ENCODE measurements around the gene MRPS25. TPM values are rescaled to one million over a fixed set of nuclear protein-coding genes. Genes with fewer than 3 reads are reported as not detected.

MRPS25 gene
- total RNA-seq, 2 experiments from 2014 or later, result 59.9 to 60.2 TPM

GRCh38 chr3:15017191-15017590, 47.9 kb downstream of the MRPS25 start:
- Histone ChIP-seq H3K9me3 (ENCODE audit: control insufficient read depth in 1 of 2, insufficient read depth in 1 of 2, low read length in 2 of 2) (no peaks in the 10 kb centered on the region), H3K4me1 (ENCODE audit: insufficient read depth, low read length) (no peaks in the 10 kb centered on the region), H3K27me3 (ENCODE audit: control insufficient read depth in 1 of 2, insufficient read depth in 2 of 2, low read length in 2 of 2) (no peaks in the 10 kb centered on the region), H3K27ac (ENCODE audit: low read depth in 1 of 2, low read length in 2 of 2) (no peak overlapping the region), H3K4me3 (ENCODE audit: low read length) (no peak overlapping the region), H3K36me3 (ENCODE audit: insufficient read depth, low read length) (peaks cover 87% of the 10 kb centered on the region)
- DNase-seq (no peak), ATAC-seq (ENCODE audit: poor library complexity) (no peak)
- H3K27ac Mint-ChIP-seq, result no peak overlapping the region
- no peaks in the 10 kb centered on the region for H3K4me1 Mint-ChIP-seq (ENCODE audit: low read depth)
- peaks cover 95% of the 10 kb centered on the region for H3K36me3 Mint-ChIP-seq (ENCODE audit: low read depth)
- POLR2A ChIA-PET, result no interaction called here
- TF ChIP-seq CTCF (IDR thresholded peaks at IDR 0.05), result no peak
- no peaks in the 10 kb centered on the region for H3K27me3 Mint-ChIP-seq
- CTCF ChIA-PET, result no interaction called here
- H3K4me3 Mint-ChIP-seq, result no peak overlapping the region
- intact Hi-C loops (cut with DNase I, micrococcal nuclease), result no loop called here
- H3K9me3 Mint-ChIP-seq, result no peaks in the 10 kb centered on the region

GRCh38 chr3:15015456-15015855, 49.7 kb downstream of the MRPS25 start:
- Histone ChIP-seq H3K36me3 (ENCODE audit: insufficient read depth, low read length) (peaks cover 76% of the 10 kb centered on the region), H3K4me1 (ENCODE audit: insufficient read depth, low read length) (no peaks in the 10 kb centered on the region), H3K27me3 (ENCODE audit: control insufficient read depth in 1 of 2, insufficient read depth in 2 of 2, low read length in 2 of 2) (no peaks in the 10 kb centered on the region), H3K27ac (ENCODE audit: low read depth in 1 of 2, low read length in 2 of 2) (no peak overlapping the region), H3K4me3 (ENCODE audit: low read length) (no peak overlapping the region), H3K9me3 (ENCODE audit: control insufficient read depth in 1 of 2, insufficient read depth in 1 of 2, low read length in 2 of 2) (no peaks in the 10 kb centered on the region)
- intact Hi-C loops (cut with DNase I, micrococcal nuclease), result no loop called here
- no peak for DNase-seq
- no peaks in the 10 kb centered on the region for H3K27me3 Mint-ChIP-seq
- peak overlapping the region; percentile 22 for H3K27ac Mint-ChIP-seq
- CTCF ChIA-PET, result no interaction called here
- no peak overlapping the region for H3K4me3 Mint-ChIP-seq
- no peaks in the 10 kb centered on the region for H3K9me3 Mint-ChIP-seq
- no peak for TF ChIP-seq CTCF (IDR thresholded peaks at IDR 0.05)
- POLR2A ChIA-PET, result no interaction called here
- H3K4me1 Mint-ChIP-seq (ENCODE audit: low read depth), result no peaks in the 10 kb centered on the region
- no peak for ATAC-seq (ENCODE audit: poor library complexity)
- H3K36me3 Mint-ChIP-seq (ENCODE audit: low read depth), result peaks cover 96% of the 10 kb centered on the region

DNA sequence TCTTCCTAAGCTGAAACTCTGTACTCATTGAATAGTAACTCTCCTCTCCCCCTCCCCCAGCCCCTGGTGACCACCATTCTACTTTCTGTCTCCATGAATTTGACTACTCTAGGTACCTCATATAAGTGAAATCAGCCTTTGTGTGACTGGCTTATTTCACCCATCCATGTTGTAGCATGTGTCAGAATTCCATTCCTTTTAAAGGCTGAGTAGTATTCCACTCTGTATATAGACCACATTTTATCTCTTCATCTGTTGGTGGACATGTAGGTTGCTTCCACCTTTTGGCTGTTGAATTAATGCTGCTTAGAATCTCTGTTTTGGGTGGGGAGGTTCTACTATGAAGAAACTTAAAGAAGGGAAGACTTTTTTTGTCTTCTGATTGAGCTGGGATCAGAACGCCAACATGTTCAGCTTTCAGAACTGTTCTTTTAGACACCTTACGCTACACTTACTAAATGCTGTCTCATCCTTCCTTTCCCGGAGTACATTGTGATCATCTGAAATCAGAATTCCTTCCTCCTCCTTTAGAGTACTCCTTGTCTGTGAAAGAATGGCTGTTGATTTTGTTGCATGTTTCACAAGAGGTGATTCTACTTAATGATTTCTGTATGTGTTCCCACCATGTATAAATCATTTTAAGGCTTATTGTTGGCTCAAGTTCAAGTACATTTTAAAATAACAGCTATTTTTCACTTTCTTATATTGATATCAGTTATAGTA, 50.3 kb downstream of the MRPS25 start:
- Mint-ChIP-seq H3K9me3 (no peaks in the 10 kb centered on the region), H3K4me3 (no peak overlapping the region), H3K27me3 (no peaks in the 10 kb centered on the region), H3K36me3 (ENCODE audit: low read depth) (peaks cover 99% of the 10 kb centered on the region), H3K4me1 (ENCODE audit: low read depth) (no peaks in the 10 kb centered on the region), H3K27ac (peak overlapping the region; percentile 22)
- Histone ChIP-seq H3K4me1 (ENCODE audit: insufficient read depth, low read length) (no peaks in the 10 kb centered on the region), H3K36me3 (ENCODE audit: insufficient read depth, low read length) (peaks cover 74% of the 10 kb centered on the region), H3K9me3 (ENCODE audit: control insufficient read depth in 1 of 2, insufficient read depth in 1 of 2, low read length in 2 of 2) (no peaks in the 10 kb centered on the region), H3K4me3 (ENCODE audit: low read length) (no peak overlapping the region), H3K27ac (ENCODE audit: low read depth in 1 of 2, low read length in 2 of 2) (no peak overlapping the region), H3K27me3 (ENCODE audit: control insufficient read depth in 1 of 2, insufficient read depth in 2 of 2, low read length in 2 of 2) (no peaks in the 10 kb centered on the region)
- no peak for DNase-seq
- POLR2A ChIA-PET, result no interaction called here
- intact Hi-C loops (cut with DNase I, micrococcal nuclease), result no loop called here
- no peak for ATAC-seq (ENCODE audit: poor library complexity)
- CTCF ChIA-PET, result no interaction called here
- no peak for TF ChIP-seq CTCF (IDR thresholded peaks at IDR 0.05)
